CD14-positive monocyte (primary cell): Measurements from ENCODE around the gene NXF1. TPM values are rescaled to one million over a fixed set of nuclear protein-coding genes. Genes with fewer than 3 reads are reported as not detected.

Experiments used
- DNase-seq, 3 donors: peaks; one replicate each; pipeline ENCODE4 v3.0.0-alpha.2; 2011 to 2022
- H2AFZ ChIP-seq: 2 replicates; pipeline ENCODE4 v1.6.0; 2012; ENCODE audit warnings: mild to moderate bottlenecking, low read depth, low read length, inconsistent platforms; ENCODE audit not compliant: insufficient read depth, poor library complexity, severe bottlenecking
- H3K27ac ChIP-seq, 2 donors: 1 replicate in 1 of 2; 2 replicates in 1 of 2; pipeline ENCODE4 v1.5.1; 2012 to 2013; ENCODE audit warnings: low read length in 2 of 2, control low read depth in 1 of 2, inconsistent platforms in 1 of 2, low read depth in 1 of 2, mild to moderate bottlenecking in 1 of 2
- H3K27me3 ChIP-seq, 2 donors: one replicate each; pipeline versions ENCODE4 v1.6.0 to v1.6.1; 2011 to 2013; ENCODE audit warnings: low read length in 2 of 2; ENCODE audit not compliant: control insufficient read depth in 2 of 2, insufficient read depth in 2 of 2
- H3K36me3 ChIP-seq, 2 donors: replicated peaks in 1 of 2; 1 replicate in 1 of 2; 2 replicates in 1 of 2; pipeline versions ENCODE4 v1.5.1 to v1.6.1; 2012 to 2013; ENCODE audit warnings: low read length in 2 of 2, control low read depth in 1 of 2, inconsistent platforms in 1 of 2, mild to moderate bottlenecking in 1 of 2; ENCODE audit not compliant: insufficient read depth in 2 of 2, control insufficient read depth in 1 of 2
- H3K4me1 ChIP-seq, 2 donors: 1 replicate in 1 of 2; 2 replicates in 1 of 2; pipeline versions ENCODE4 v1.5.1 to v1.6.1; 2012 to 2013; ENCODE audit warnings: low read length in 2 of 2, control low read depth in 1 of 2, inconsistent platforms in 1 of 2, mild to moderate bottlenecking in 1 of 2, moderate library complexity in 1 of 2; ENCODE audit not compliant: insufficient read depth in 2 of 2, control insufficient read depth in 1 of 2
- H3K4me2 ChIP-seq: replicated peaks from 2 replicates; pipeline ENCODE3; 2012; ENCODE audit warnings: low read length, moderate library complexity, mild to moderate bottlenecking; ENCODE audit not compliant: poor library complexity, severe bottlenecking; ENCODE audit errors: extremely low read depth
- H3K4me3 ChIP-seq, 3 experiments: fragments of 200-600 bp in 1 of 3; sonication (generic) in 1 of 3; replicated peaks in 1 of 3; 1 replicate in 2 of 3; 2 replicates in 1 of 3; pipeline ENCODE4 v1.5.1; 2011 to 2013; ENCODE audit warnings: low read length in 3 of 3, mild to moderate bottlenecking in 3 of 3, control low read depth in 2 of 3, low read depth in 2 of 3, inconsistent platforms in 1 of 3, moderate library complexity in 1 of 3
- H3K79me2 ChIP-seq: 2 replicates; pipeline ENCODE4 v1.6.0; 2012; ENCODE audit warnings: mild to moderate bottlenecking, control low read depth, inconsistent platforms, low read length, moderate library complexity; ENCODE audit not compliant: insufficient read depth
- H3K9ac ChIP-seq: 2 replicates; pipeline ENCODE4 v1.6.0; 2017; ENCODE audit warnings: low read length, mild to moderate bottlenecking; ENCODE audit not compliant: insufficient read depth, poor library complexity, severe bottlenecking
- H3K9me3 ChIP-seq, 2 donors: replicated peaks in 1 of 2; 1 replicate in 1 of 2; 2 replicates in 1 of 2; pipeline versions ENCODE4 v1.5.1 to v1.6.1; 2012 to 2013; ENCODE audit warnings: low read length in 2 of 2, control low read depth in 1 of 2; ENCODE audit not compliant: control insufficient read depth in 1 of 2, insufficient read depth in 1 of 2
- H4K20me1 ChIP-seq: 2 replicates; pipeline ENCODE4 v1.6.0; 2012; ENCODE audit warnings: mild to moderate bottlenecking, low read length, control low read depth, moderate library complexity; ENCODE audit not compliant: insufficient read depth
- H3K27ac Mint-ChIP-seq, 7 donors: one replicate each; pipeline ENCODE4 v1.8.0; 2020; ENCODE audit warnings: mild to moderate bottlenecking in 7 of 7, mixed read lengths in 7 of 7, moderate library complexity in 6 of 7, inconsistent platforms in 2 of 7
- H3K27me3 Mint-ChIP-seq, 3 donors: one replicate each; pipeline ENCODE4 v1.8.0; 2021 to 2022; ENCODE audit warnings: low read depth in 3 of 3, mild to moderate bottlenecking in 3 of 3, mixed read lengths in 3 of 3, moderate library complexity in 3 of 3, inconsistent platforms in 1 of 3
- H3K36me3 Mint-ChIP-seq, 2 donors: one replicate each; pipeline ENCODE4 v1.8.0; 2020; ENCODE audit warnings: mixed read lengths in 2 of 2, inconsistent platforms in 1 of 2, mild to moderate bottlenecking in 1 of 2
- H3K4me1 Mint-ChIP-seq: one replicate; pipeline ENCODE4 v1.8.0; 2020; ENCODE audit warnings: mild to moderate bottlenecking, mixed read lengths
- H3K4me3 Mint-ChIP-seq, 2 donors: one replicate each; pipeline ENCODE4 v1.8.0; 2020; ENCODE audit warnings: mild to moderate bottlenecking in 2 of 2, mixed read lengths in 2 of 2, moderate library complexity in 1 of 2
- H3K9me3 Mint-ChIP-seq, 7 donors: one replicate each; pipeline ENCODE4 v1.8.0; 2020 to 2022; ENCODE audit warnings: mixed read lengths in 7 of 7, mild to moderate bottlenecking in 6 of 7, moderate library complexity in 6 of 7, inconsistent platforms in 2 of 7
- CTCF ChIP-seq: fragments of 200-600 bp; IDR thresholded peaks from one replicate; pipeline ENCODE4 v1.8.0; 2022; ENCODE audit warnings: antibody characterized with exemption, mild to moderate bottlenecking
- WGBS: methylation state at CpG from one replicate; pipeline ENCODE4 v1.1.5; 2013; ENCODE audit warnings: missing lambda C conversion rate; ENCODE audit not compliant: insufficient coverage; 5-methylcytosine and 5-hydroxymethylcytosine counted together
- intact Hi-C, 2 donors: fragments of 100-400 bp; cut with micrococcal nuclease; formaldehyde crosslinking; loops; one replicate each; pipeline versions ENCODE4 v1.15.0 to v1.15.1; 2023
- polyA plus RNA-seq, 3 donors: library from polyadenylated mRNA; depleted of rRNA in 1 of 3; unstranded in 2 of 3; stranded (reverse) in 1 of 3; fragments of 300-500 nt in 2 of 3; fragments of >200 nt in 1 of 3; fragmentation: Illumina TruSeq in 2 of 3; gene quantifications; 1 replicate in 2 of 3; 2 replicates in 1 of 3; pipeline ENCODE4 v1.2.3, GENCODE V29; 2012 to 2021

The NXF1 gene
- polyA plus RNA-seq, 3 donors: 50.1 to 748 (median 70.6) TPM

- no peaks in the 10 kb centered on the region for H3K9me3 ChIP-seq
- intact Hi-C loops: loop anchor here in 1 of 2 donors (5.0 kb wide), 1 partner anchor 33 kb away; no protein-coding TSS in a partner anchor
- peaks cover 7% of the 10 kb centered on the region for H4K20me1 ChIP-seq
- peaks cover 27 to 39% of the 10 kb centered on the region in 2 donors for H3K4me1 ChIP-seq
- TF ChIP-seq CTCF: no peak
- peak in 1 of 3 donors; percentile 41 for DNase-seq
- Mint-ChIP-seq H3K27me3 (no peaks in the 10 kb centered on the region), H3K36me3 (peaks cover 29 to 32% of the 10 kb centered on the region in 2 donors), H3K4me3 (no peak overlapping the region), H3K4me1 (peaks cover 37% of the 10 kb centered on the region), H3K9me3 (peaks cover 0 to 3% (median 0%) of the 10 kb centered on the region in 7 donors), H3K27ac (peak overlapping the region in 5 of 7 donors; percentile 6 to 73 (median 59))
- WGBS: 100% methylated on average over 6 of the region's 8 CpGs
- H3K27me3 ChIP-seq: no peaks in the 10 kb centered on the region
- H3K79me2 ChIP-seq: peaks cover 83% of the 10 kb centered on the region
- no peak overlapping the region for H3K4me2 ChIP-seq
- peak overlapping the region in 1 of 2 donors; percentile 26 for H3K27ac ChIP-seq
- H3K9ac ChIP-seq: no peak overlapping the region
- H2AFZ ChIP-seq: no peak overlapping the region
- H3K4me3 ChIP-seq: no peak overlapping the region
- peaks cover 11 to 33% of the 10 kb centered on the region in 2 donors for H3K36me3 ChIP-seq
Observed at GRCh38 chr11:62835336-62835735, 30.1 kb upstream of the NXF1 start.

GRCh38 chr11:62832336-62833234, 27.3 kb upstream of the NXF1 start, which contains the start of gene TEX54:
Gene TEX54 (minus strand): TSS chr11:62832841.
- H3K4me1 ChIP-seq: peaks cover 24 to 31% of the 10 kb centered on the region in 2 donors
- H3K36me3 Mint-ChIP-seq: peaks cover 40 to 47% of the 10 kb centered on the region in 2 donors

More at GRCh38 chr11:62832336-62833234, 27.3 kb upstream of the NXF1 start, which contains the start of gene TEX54:
- no peak for TF ChIP-seq CTCF
- Histone ChIP-seq H3K27me3 (no peaks in the 10 kb centered on the region), H3K4me2 (peak within 1 kb of the TSS; percentile 96), H3K4me3 (peak within 1 kb of the TSS; percentile 69 to 96 (median 88)), H4K20me1 (peaks cover 16% of the 10 kb centered on the region), H2AFZ (peak within 1 kb of the TSS; percentile 68), H3K27ac (peak within 1 kb of the TSS; percentile 84 to 86), H3K36me3 (peaks cover 17 to 40% of the 10 kb centered on the region in 2 donors), H3K9me3 (no peaks in the 10 kb centered on the region), H3K79me2 (peaks cover 91% of the 10 kb centered on the region), H3K9ac (peak within 1 kb of the TSS; percentile 90)
- intact Hi-C loops: loop anchor here in 1 of 2 donors (2.0 to 5.0 kb wide), 2 partner anchors 28 to 45 kb away; partner anchors contain the start of genes NXF1 and TMEM179B
- H3K4me3 Mint-ChIP-seq: peak within 1 kb of the TSS; percentile 97 to 98
- WGBS: 16% methylated on average over 35 of the region's 40 CpGs
- H3K27me3 Mint-ChIP-seq: no peaks in the 10 kb centered on the region
- H3K4me1 Mint-ChIP-seq: peaks cover 33% of the 10 kb centered on the region
- H3K9me3 Mint-ChIP-seq: no peaks in the 10 kb centered on the region
- H3K27ac Mint-ChIP-seq: peak within 1 kb of the TSS; percentile 99 to 100 (median 99)
- DNase-seq: peak in 1 of 3 donors; percentile 70
